WTC11 (cell line): ENCODE results near the gene DISC1. TPM values are rescaled to one million over a fixed set of nuclear protein-coding genes. Genes with fewer than 3 reads are reported as not detected.

Source experiments
- ATAC-seq: fragments of 200-7000 bp; cut with Tn5 transposase; 2 replicates; pipeline ENCODE4 v1.10.0; 2021; ENCODE audit warnings: mild to moderate bottlenecking, moderate library complexity
- CTCF ChIA-PET: fragments of 300-600 bp; sonication (Branson Sonifier 250); formaldehyde crosslinking; loops from one replicate; lab custom pipeline; 2021; ENCODE audit warnings: antibody characterized with exemption; lab: Charles Lee
- POLR2A ChIA-PET: fragments of 350-600 bp; sonication (Branson Sonifier 250); formaldehyde crosslinking; loops from one replicate; lab custom pipeline; 2021; ENCODE audit warnings: antibody characterized with exemption; lab: Charles Lee
- DNase-seq: peaks from one replicate; pipeline ENCODE4 v3.0.0; 2021; ENCODE audit warnings: low spot score
- H3K27ac Mint-ChIP-seq: 2 replicates; pipeline ENCODE4 v1.8.0; 2021; ENCODE audit warnings: mixed read lengths
- H3K27me3 Mint-ChIP-seq: 2 replicates; pipeline ENCODE4 v1.8.0; 2021; ENCODE audit warnings: low read depth, mild to moderate bottlenecking, moderate library complexity, mixed read lengths
- H3K36me3 Mint-ChIP-seq: 2 replicates; pipeline ENCODE4 v1.8.0; 2021; ENCODE audit warnings: mixed read lengths
- H3K4me1 Mint-ChIP-seq: 2 replicates; pipeline ENCODE4 v1.8.0; 2022; ENCODE audit warnings: mixed read lengths
- H3K4me3 Mint-ChIP-seq: 2 replicates; pipeline ENCODE4 v1.8.0; 2021; ENCODE audit warnings: mild to moderate bottlenecking, moderate library complexity, mixed read lengths
- H3K9me3 Mint-ChIP-seq: 2 replicates; pipeline ENCODE4 v1.8.0; 2021; ENCODE audit warnings: mixed read lengths
- CREB1 ChIP-seq: sonication (generic); formaldehyde crosslinking; IDR thresholded peaks from 2 replicates; pipeline ENCODE4 v1.8.0; 2023; ENCODE audit warnings: mild to moderate bottlenecking, missing genetic modification reagents
- CREM ChIP-seq: sonication (generic); formaldehyde crosslinking; IDR thresholded peaks from 2 replicates; pipeline ENCODE4 v1.8.1; 2022; ENCODE audit warnings: mild to moderate bottlenecking, missing genetic modification reagents, moderate library complexity
- ESRRA ChIP-seq: sonication (generic); formaldehyde crosslinking; IDR thresholded peaks from 2 replicates; pipeline ENCODE4 v1.8.1; 2022; ENCODE audit warnings: mild to moderate bottlenecking, missing genetic modification reagents, borderline replicate concordance
- JUN ChIP-seq: sonication (generic); formaldehyde crosslinking; IDR thresholded peaks from 2 replicates; pipeline ENCODE4 v1.8.0; 2023; ENCODE audit warnings: mild to moderate bottlenecking, missing genetic modification reagents
- NR2C2 ChIP-seq: sonication (generic); formaldehyde crosslinking; IDR thresholded peaks from 2 replicates; pipeline ENCODE4 v1.8.0; 2022; ENCODE audit warnings: mild to moderate bottlenecking, missing genetic modification reagents
- NR3C1 ChIP-seq: sonication (generic); formaldehyde crosslinking; conservative IDR thresholded peaks from 2 replicates; pipeline ENCODE4 v1.8.1; 2023; ENCODE audit warnings: low read depth, mild to moderate bottlenecking, missing genetic modification reagents
- RORB ChIP-seq: fragments of 250-450 bp; sonication (Bioruptor Pico); IDR thresholded peaks from 2 replicates; pipeline ENCODE4 v1.9.0; 2021; ENCODE audit warnings: mild to moderate bottlenecking
- SMAD4 ChIP-seq: sonication (generic); formaldehyde crosslinking; IDR thresholded peaks from 2 replicates; pipeline ENCODE4 v1.8.0; 2022; ENCODE audit warnings: mild to moderate bottlenecking, missing genetic modification reagents
- TCF7 ChIP-seq: sonication (generic); formaldehyde crosslinking; IDR thresholded peaks from 2 replicates; pipeline ENCODE4 v1.8.0; 2022; ENCODE audit warnings: mild to moderate bottlenecking, low read depth, missing genetic modification reagents, moderate library complexity
- TEAD1 ChIP-seq: sonication (generic); formaldehyde crosslinking; IDR thresholded peaks from 2 replicates; pipeline ENCODE4 v1.8.0; 2022; ENCODE audit warnings: mild to moderate bottlenecking, missing genetic modification reagents
- ZBTB21 ChIP-seq: sonication (generic); formaldehyde crosslinking; IDR thresholded peaks from 2 replicates; pipeline ENCODE4 v1.8.1; 2023; ENCODE audit warnings: mild to moderate bottlenecking, missing genetic modification reagents, borderline replicate concordance
- ZNF317 ChIP-seq: sonication (generic); formaldehyde crosslinking; IDR thresholded peaks from 2 replicates; pipeline ENCODE4 v1.8.1; 2023; ENCODE audit warnings: low read depth, mild to moderate bottlenecking, moderate library complexity, missing genetic modification reagents, borderline replicate concordance
- ZNF416 ChIP-seq: fragments of 250-450 bp; sonication (Bioruptor Pico); IDR thresholded peaks from 2 replicates; pipeline ENCODE4 v1.9.0; 2021; ENCODE audit warnings: mild to moderate bottlenecking, inconsistent platforms
- total RNA-seq: library from RNA; stranded (reverse); gene quantifications from 3 replicates; pipeline ENCODE4 v1.2.3, GENCODE V29; 2021
- TF ChIP-seq, protein P1 (sequence below): sonication (generic); formaldehyde crosslinking; IDR thresholded peaks from 2 replicates; pipeline ENCODE4 v1.8.1; 2023; ENCODE audit warnings: mild to moderate bottlenecking, missing genetic modification reagents
- TF ChIP-seq, protein P2 (sequence below): fragments of 250-450 bp; sonication (Bioruptor Pico); IDR thresholded peaks from 2 replicates; pipeline ENCODE4 v1.8.0; 2021; ENCODE audit warnings: mild to moderate bottlenecking
- TF ChIP-seq, protein P3 (sequence below): sonication (generic); formaldehyde crosslinking; conservative IDR thresholded peaks from 2 replicates; pipeline ENCODE4 v1.8.1; 2022; ENCODE audit warnings: mild to moderate bottlenecking, missing genetic modification reagents
- TF ChIP-seq, protein P4 (sequence below): fragments of 250-450 bp; sonication (Bioruptor Pico); IDR thresholded peaks from 2 replicates; pipeline ENCODE4 v1.9.0; 2021; ENCODE audit warnings: mild to moderate bottlenecking
- TF ChIP-seq, protein P5 (sequence below): sonication (generic); formaldehyde crosslinking; IDR thresholded peaks from 2 replicates; pipeline ENCODE4 v1.8.0; 2022; ENCODE audit warnings: mild to moderate bottlenecking, missing genetic modification reagents
- TF ChIP-seq, protein P6 (sequence below): sonication (generic); formaldehyde crosslinking; IDR thresholded peaks from 2 replicates; pipeline ENCODE4 v1.8.1; 2022; ENCODE audit warnings: missing genetic modification reagents, borderline replicate concordance
- TF ChIP-seq, protein P7 (sequence below): fragments of 250-450 bp; sonication (Bioruptor Pico); IDR thresholded peaks from 2 replicates; pipeline ENCODE4 v1.9.0; 2021; ENCODE audit warnings: mild to moderate bottlenecking

The DISC1 gene
- total RNA-seq, 1 experiment from 2014 or later = 5.5 TPM

DNA sequence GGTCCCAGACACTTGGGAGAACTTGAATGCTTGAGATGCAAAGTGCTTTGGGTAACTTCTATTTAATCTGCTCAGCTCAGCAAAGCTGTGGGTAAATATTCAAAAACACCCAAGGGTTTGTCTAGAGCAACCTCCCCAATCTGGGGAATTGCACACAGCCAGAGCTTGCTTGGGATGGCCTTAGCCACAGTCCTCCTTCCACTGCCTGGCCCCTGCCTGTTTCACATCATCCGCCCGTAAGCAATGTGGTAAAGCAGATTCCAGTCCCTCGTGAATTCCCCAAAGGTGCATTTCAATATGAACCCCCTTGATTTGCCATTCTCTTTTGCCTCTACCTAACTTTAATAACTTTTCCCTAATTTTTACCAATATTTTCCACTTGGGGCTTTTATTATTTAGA, 418.1 kb downstream of the DISC1 start:
- Mint-ChIP-seq H3K27ac (peak overlapping the region; percentile 78), H3K4me3 (peak overlapping the region; percentile 4; the same call in 1 of the 2 replicates), H3K9me3 (peaks cover 10% of the 10 kb centered on the region), H3K36me3 (no peaks in the 10 kb centered on the region), H3K27me3 (no peaks in the 10 kb centered on the region; the same call in 1 of the 2 replicates), H3K4me1 (peaks cover 41% of the 10 kb centered on the region)
- ChIA-PET CTCF (no interaction called here), POLR2A (no interaction called here)
- TF ChIP-seq SMAD4 (CRISPR knock-in tag) (no peak), ZNF416 (no peak), TEAD1 (CRISPR knock-in tag) (no peak), RORB (CRISPR knock-in tag) (no peak), JUN (no peak), ZBTB21 (CRISPR knock-in tag) (no peak), ZNF317 (CRISPR knock-in tag) (no peak), NR3C1 (CRISPR knock-in tag) (no peak), CREM (no peak), CREB1 (CRISPR knock-in tag) (no peak), TCF7 (CRISPR knock-in tag) (no peak), ESRRA (CRISPR knock-in tag) (no peak), NR2C2 (CRISPR knock-in tag) (no peak)
- TF ChIP-seq, protein P1, sequence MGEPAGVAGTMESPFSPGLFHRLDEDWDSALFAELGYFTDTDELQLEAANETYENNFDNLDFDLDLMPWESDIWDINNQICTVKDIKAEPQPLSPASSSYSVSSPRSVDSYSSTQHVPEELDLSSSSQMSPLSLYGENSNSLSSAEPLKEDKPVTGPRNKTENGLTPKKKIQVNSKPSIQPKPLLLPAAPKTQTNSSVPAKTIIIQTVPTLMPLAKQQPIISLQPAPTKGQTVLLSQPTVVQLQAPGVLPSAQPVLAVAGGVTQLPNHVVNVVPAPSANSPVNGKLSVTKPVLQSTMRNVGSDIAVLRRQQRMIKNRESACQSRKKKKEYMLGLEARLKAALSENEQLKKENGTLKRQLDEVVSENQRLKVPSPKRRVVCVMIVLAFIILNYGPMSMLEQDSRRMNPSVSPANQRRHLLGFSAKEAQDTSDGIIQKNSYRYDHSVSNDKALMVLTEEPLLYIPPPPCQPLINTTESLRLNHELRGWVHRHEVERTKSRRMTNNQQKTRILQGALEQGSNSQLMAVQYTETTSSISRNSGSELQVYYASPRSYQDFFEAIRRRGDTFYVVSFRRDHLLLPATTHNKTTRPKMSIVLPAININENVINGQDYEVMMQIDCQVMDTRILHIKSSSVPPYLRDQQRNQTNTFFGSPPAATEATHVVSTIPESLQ (CRISPR knock-in tag) = no peak
- TF ChIP-seq, protein P2, sequence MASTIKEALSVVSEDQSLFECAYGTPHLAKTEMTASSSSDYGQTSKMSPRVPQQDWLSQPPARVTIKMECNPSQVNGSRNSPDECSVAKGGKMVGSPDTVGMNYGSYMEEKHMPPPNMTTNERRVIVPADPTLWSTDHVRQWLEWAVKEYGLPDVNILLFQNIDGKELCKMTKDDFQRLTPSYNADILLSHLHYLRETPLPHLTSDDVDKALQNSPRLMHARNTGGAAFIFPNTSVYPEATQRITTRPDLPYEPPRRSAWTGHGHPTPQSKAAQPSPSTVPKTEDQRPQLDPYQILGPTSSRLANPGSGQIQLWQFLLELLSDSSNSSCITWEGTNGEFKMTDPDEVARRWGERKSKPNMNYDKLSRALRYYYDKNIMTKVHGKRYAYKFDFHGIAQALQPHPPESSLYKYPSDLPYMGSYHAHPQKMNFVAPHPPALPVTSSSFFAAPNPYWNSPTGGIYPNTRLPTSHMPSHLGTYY = no peak
- TF ChIP-seq, protein P3, sequence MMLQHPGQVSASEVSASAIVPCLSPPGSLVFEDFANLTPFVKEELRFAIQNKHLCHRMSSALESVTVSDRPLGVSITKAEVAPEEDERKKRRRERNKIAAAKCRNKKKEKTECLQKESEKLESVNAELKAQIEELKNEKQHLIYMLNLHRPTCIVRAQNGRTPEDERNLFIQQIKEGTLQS (CRISPR knock-in tag) = no peak
- TF ChIP-seq, protein P4, sequence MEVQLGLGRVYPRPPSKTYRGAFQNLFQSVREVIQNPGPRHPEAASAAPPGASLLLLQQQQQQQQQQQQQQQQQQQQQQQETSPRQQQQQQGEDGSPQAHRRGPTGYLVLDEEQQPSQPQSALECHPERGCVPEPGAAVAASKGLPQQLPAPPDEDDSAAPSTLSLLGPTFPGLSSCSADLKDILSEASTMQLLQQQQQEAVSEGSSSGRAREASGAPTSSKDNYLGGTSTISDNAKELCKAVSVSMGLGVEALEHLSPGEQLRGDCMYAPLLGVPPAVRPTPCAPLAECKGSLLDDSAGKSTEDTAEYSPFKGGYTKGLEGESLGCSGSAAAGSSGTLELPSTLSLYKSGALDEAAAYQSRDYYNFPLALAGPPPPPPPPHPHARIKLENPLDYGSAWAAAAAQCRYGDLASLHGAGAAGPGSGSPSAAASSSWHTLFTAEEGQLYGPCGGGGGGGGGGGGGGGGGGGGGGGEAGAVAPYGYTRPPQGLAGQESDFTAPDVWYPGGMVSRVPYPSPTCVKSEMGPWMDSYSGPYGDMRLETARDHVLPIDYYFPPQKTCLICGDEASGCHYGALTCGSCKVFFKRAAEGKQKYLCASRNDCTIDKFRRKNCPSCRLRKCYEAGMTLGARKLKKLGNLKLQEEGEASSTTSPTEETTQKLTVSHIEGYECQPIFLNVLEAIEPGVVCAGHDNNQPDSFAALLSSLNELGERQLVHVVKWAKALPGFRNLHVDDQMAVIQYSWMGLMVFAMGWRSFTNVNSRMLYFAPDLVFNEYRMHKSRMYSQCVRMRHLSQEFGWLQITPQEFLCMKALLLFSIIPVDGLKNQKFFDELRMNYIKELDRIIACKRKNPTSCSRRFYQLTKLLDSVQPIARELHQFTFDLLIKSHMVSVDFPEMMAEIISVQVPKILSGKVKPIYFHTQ = no peak
- TF ChIP-seq, protein P5, sequence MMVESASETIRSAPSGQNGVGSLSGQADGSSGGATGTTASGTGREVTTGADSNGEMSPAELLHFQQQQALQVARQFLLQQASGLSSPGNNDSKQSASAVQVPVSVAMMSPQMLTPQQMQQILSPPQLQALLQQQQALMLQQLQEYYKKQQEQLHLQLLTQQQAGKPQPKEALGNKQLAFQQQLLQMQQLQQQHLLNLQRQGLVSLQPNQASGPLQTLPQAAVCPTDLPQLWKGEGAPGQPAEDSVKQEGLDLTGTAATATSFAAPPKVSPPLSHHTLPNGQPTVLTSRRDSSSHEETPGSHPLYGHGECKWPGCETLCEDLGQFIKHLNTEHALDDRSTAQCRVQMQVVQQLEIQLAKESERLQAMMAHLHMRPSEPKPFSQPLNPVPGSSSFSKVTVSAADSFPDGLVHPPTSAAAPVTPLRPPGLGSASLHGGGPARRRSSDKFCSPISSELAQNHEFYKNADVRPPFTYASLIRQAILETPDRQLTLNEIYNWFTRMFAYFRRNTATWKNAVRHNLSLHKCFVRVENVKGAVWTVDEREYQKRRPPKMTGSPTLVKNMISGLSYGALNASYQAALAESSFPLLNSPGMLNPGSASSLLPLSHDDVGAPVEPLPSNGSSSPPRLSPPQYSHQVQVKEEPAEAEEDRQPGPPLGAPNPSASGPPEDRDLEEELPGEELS = no peak
- TF ChIP-seq, protein P6, sequence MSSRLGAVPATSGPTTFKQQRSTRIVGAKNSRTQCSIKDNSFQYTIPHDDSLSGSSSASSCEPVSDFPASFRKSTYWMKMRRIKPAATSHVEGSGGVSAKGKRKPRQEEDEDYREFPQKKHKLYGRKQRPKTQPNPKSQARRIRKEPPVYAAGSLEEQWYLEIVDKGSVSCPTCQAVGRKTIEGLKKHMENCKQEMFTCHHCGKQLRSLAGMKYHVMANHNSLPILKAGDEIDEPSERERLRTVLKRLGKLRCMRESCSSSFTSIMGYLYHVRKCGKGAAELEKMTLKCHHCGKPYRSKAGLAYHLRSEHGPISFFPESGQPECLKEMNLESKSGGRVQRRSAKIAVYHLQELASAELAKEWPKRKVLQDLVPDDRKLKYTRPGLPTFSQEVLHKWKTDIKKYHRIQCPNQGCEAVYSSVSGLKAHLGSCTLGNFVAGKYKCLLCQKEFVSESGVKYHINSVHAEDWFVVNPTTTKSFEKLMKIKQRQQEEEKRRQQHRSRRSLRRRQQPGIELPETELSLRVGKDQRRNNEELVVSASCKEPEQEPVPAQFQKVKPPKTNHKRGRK (CRISPR knock-in tag) = no peak
- TF ChIP-seq, protein P7, sequence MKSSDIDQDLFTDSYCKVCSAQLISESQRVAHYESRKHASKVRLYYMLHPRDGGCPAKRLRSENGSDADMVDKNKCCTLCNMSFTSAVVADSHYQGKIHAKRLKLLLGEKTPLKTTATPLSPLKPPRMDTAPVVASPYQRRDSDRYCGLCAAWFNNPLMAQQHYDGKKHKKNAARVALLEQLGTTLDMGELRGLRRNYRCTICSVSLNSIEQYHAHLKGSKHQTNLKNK (CRISPR knock-in tag) = no peak
- no peak for DNase-seq
- ATAC-seq = peak; percentile 70
